HG02970 (cell line): Measurements from ENCODE around the gene ABHD8.

Source experiments
- ATAC-seq: cut with Tn5 transposase; IDR thresholded peaks from one replicate; pipeline ENCODE4 v1.9.1; 2021; ENCODE audit warnings: mild to moderate bottlenecking, moderate library complexity, moderate number of reproducible peaks; ENCODE audit not compliant: unreplicated experiment, low FRiP score

Gene ABHD8

GRCh38 chr19:17321655-17322489 is 18.6 kb upstream of the ABHD8 start:
- ATAC-seq, result no peak

- no peak for ATAC-seq
Observed at GRCh38 chr19:17320435-17320834, 17.2 kb upstream of the ABHD8 start.

GRCh38 chr19:17319473-17320238 is 16.4 kb upstream of the ABHD8 start:
- no peak for ATAC-seq

- no peak for ATAC-seq
Observed at GRCh38 chr19:17318966-17319365, 15.7 kb upstream of the ABHD8 start.

GRCh38 chr19:17314007-17314593 is 10.9 kb upstream of the ABHD8 start:
- no peak for ATAC-seq

GRCh38 chr19:17312189-17313113 is 9.2 kb upstream of the ABHD8 start:
- no peak for ATAC-seq

- ATAC-seq, result no peak
Observed at GRCh38 chr19:17311455-17312188, 8.4 kb upstream of the ABHD8 start.

GRCh38 chr19:17309965-17310461 is 6.8 kb upstream of the ABHD8 start:
- ATAC-seq, result no peak

GRCh38 chr19:17309198-17309964 is 6.2 kb upstream of the ABHD8 start, which contains the start of gene DDA1:
TSS of gene DDA1 (plus strand) at chr19:17309563. CDS start at chr19:17309655, 92 bp downstream.
- peak; percentile 55 for ATAC-seq

GRCh38 chr19:17307876-17308377 is 4.7 kb upstream of the ABHD8 start:
- no peak for ATAC-seq

- ATAC-seq, result no peak
Observed at GRCh38 chr19:17306285-17306714, 3.1 kb upstream of the ABHD8 start.

- ATAC-seq, result peak; percentile 76
Observed at GRCh38 chr19:17305517-17306284, 2.5 kb upstream of the ABHD8 start, which contains the start of gene MRPL34. TSS of gene MRPL34 (plus strand) at chr19:17305872. CDS start at chr19:17305893, 21 bp downstream.

GRCh38 chr19:17305216-17305516 is 1.9 kb upstream of the ABHD8 start:
- no peak for ATAC-seq

GRCh38 chr19:17304386-17305215 is 1.4 kb upstream of the ABHD8 start:
- ATAC-seq, result no peak

- no peak for ATAC-seq
Observed at GRCh38 chr19:17303940-17304267, 679 bp upstream of the ABHD8 start.

- ATAC-seq, result no peak
Observed at GRCh38 chr19:17302391-17303166, 646 bp downstream of the ABHD8 start.
